ENCODE measurements around the gene NGEF.

Gene NGEF

DNA sequence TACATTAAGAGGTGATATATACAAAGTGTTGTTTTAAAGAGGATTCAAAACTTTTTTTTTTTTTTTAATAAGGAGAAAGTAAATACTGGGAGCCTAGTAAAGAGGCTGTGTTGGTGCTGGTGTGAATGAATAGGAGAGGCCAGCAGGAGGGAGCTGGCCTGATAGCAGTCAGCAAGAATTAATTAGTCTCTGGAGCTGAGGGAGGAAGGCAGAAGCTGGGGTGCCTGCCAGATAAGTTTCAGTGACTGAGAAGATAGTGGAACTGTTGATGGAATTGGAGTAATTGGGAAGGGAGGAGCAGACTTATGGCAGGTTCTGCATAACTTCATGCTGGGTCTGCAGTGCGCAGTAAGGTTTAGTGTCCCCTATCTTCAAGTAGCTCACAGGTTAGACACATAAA is 179.2 kb downstream of the NGEF start:
- no peak for DNase-seq (ENCODE audit: low spot score)

GRCh38 chr2:232831496-232831895 is 181.6 kb downstream of the NGEF start:
- DNase-seq (ENCODE audit: low spot score), result no peak

- DNase-seq (ENCODE audit: low spot score), result no peak
These were observed 183.1 kb downstream of the NGEF start for GRCh38 chr2:232829988-232830387.
